Left ventricle myocardium inferior (tissue), 1 donor: ENCODE measurements around the gene METTL25B. TPM values are rescaled to one million over a fixed set of nuclear protein-coding genes. Genes with fewer than 3 reads are reported as not detected.
A peak's percentile ranks its signal among the peaks of the same experiment; 100 is the strongest.
"Not testable (repeated sequence)": the region's sequence is repeated elsewhere in the genome, so short reads cannot be mapped to it uniquely, and the experiment has no call there.

ENCODE experiments used
- DNase-seq: peaks from one replicate; pipeline ENCODE4 v3.0.0-alpha.2; 2020
- H3K27ac ChIP-seq: fragments of 200-600 bp; replicated peaks from 2 replicates; pipeline ENCODE4 v1.8.0; 2021
- H3K27me3 ChIP-seq: fragments of 200-600 bp; 2 replicates; pipeline ENCODE4 v1.8.0; 2021; ENCODE audit warnings: low read depth
- H3K36me3 ChIP-seq: fragments of 200-600 bp; 2 replicates; pipeline ENCODE4 v1.8.0; 2021
- H3K4me1 ChIP-seq: fragments of 200-600 bp; 2 replicates; pipeline ENCODE4 v1.8.0; 2021
- H3K4me3 ChIP-seq: fragments of 200-600 bp; 2 replicates; pipeline ENCODE4 v1.8.0; 2021; ENCODE audit warnings: mild to moderate bottlenecking, moderate library complexity
- H3K9me3 ChIP-seq: fragments of 200-600 bp; replicated peaks from 2 replicates; pipeline ENCODE4 v1.8.0; 2021
- CTCF ChIP-seq: fragments of 200-600 bp; IDR thresholded peaks from 2 replicates; pipeline ENCODE4 v1.8.0; 2021; ENCODE audit warnings: antibody characterized with exemption, mild to moderate bottlenecking, borderline replicate concordance
- intact Hi-C: fragments of 100-400 bp; cut with micrococcal nuclease; formaldehyde crosslinking; loops from one replicate; pipeline ENCODE4 v1.11.0; 2022
- total RNA-seq: library from RNA; stranded (reverse); fragmentation: NEBNext Ultra II Directional; extraction: Animal tissue kit (Norgen Biotek cat#: 25700); gene quantifications from one replicate; pipeline ENCODE4 v1.2.1, GENCODE V29; 2021
- donor health status: DM: no; HTN: yes; CAD: no; lungs with severe emphysema.

Gene METTL25B
- total RNA-seq, 1 donor from 2014 or later, result 18.1 TPM

DNA sequence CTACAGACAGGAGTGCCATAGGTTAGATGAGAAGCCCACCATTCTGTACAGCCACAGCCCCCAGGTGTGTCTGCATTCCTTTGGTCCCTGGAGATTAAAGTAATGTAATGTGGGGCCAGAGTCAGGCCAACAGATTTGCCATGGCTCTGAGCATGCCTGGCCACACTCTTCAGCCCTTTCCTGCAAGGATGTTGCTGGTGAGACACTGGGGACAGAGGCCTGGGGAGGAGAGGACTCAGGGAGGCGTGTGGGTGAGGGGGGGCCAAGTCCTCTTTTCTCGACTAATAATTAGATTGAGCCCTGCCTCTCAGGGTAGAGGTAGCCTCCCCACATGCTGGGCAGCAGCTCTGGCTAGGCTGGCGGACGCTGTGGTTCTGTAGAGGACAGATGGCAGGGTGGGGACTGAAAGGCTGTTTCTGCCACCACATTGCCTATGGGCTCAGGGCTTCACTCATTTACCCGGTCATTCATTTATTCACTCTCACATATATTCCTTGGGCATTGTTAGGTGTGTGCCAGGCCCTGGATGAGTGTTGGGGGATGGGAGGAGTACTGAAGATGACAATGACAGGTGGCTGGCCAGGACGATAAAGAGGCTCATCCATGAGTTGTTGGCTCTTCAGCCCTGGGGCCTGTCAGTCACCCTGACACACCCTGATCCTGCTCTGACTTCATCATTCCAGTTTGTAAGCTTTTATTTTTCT lies 32.0 kb downstream of the METTL25B start:
- Histone ChIP-seq H3K4me1 (peaks cover 7% of the 10 kb centered on the region), H3K27ac (no peak overlapping the region), H3K4me3 (no peak overlapping the region), H3K9me3 (no peaks in the 10 kb centered on the region), H3K36me3 (no peaks in the 10 kb centered on the region), H3K27me3 (no peaks in the 10 kb centered on the region)
- no peak for TF ChIP-seq CTCF
- no peak for DNase-seq
- intact Hi-C loops, result no loop called here

- no peak for TF ChIP-seq CTCF
- DNase-seq, result no peak
- Histone ChIP-seq H3K36me3 (no peaks in the 10 kb centered on the region), H3K4me1 (peaks cover 2% of the 10 kb centered on the region), H3K4me3 (no peak overlapping the region), H3K27me3 (no peaks in the 10 kb centered on the region), H3K9me3 (no peaks in the 10 kb centered on the region), H3K27ac (no peak overlapping the region)
- intact Hi-C loops, result no loop called here
Observed at GRCh38 chr1:156760796-156761104, 32.5 kb downstream of the METTL25B start.

- DNase-seq, H3K27me3 ChIP-seq, H3K27ac ChIP-seq, H3K4me3 ChIP-seq, H3K9me3 ChIP-seq, H3K36me3 ChIP-seq, intact Hi-C loops: not testable (repeated sequence)
- peaks cover 38% of the 10 kb centered on the region for H3K4me1 ChIP-seq
Observed at GRCh38 chr1:156765136-156765535, 36.9 kb downstream of the METTL25B start.

GRCh38 chr1:156765666-156766065 lies 37.4 kb downstream of the METTL25B start:
- Histone ChIP-seq H3K9me3 (no peaks in the 10 kb centered on the region), H3K4me1 (peaks cover 43% of the 10 kb centered on the region), H3K4me3 (peak overlapping the region; percentile 97), H3K27me3 (no peaks in the 10 kb centered on the region), H3K27ac (peak overlapping the region; percentile 88), H3K36me3 (peaks cover 8% of the 10 kb centered on the region)
- intact Hi-C loops, result no loop called here
- DNase-seq, result no peak
- TF ChIP-seq CTCF, result no peak

- Histone ChIP-seq H3K4me3 (peak overlapping the region; percentile 97), H3K4me1 (peaks cover 52% of the 10 kb centered on the region), H3K36me3 (peaks cover 8% of the 10 kb centered on the region), H3K27ac (peak overlapping the region; percentile 88), H3K9me3 (no peaks in the 10 kb centered on the region), H3K27me3 (no peaks in the 10 kb centered on the region)
- TF ChIP-seq CTCF, result no peak
- intact Hi-C loops, result no loop called here
- DNase-seq, result no peak
Observed at GRCh38 chr1:156766298-156767100, 38.2 kb downstream of the METTL25B start.
